GM18526 (cell line): ENCODE measurements around the gene IL4I1.

Experiments used
- POLR2A ChIP-seq: IDR thresholded peaks from 3 replicates; pipeline ENCODE4 v1.6.1; 2011; ENCODE audit not compliant: insufficient read length; ENCODE audit errors: extremely low read depth

IL4I1 gene

GRCh38 chr19:49847731-49848696 lies 48.7 kb downstream of the IL4I1 start:
- TF ChIP-seq POLR2A, result no peak

DNA sequence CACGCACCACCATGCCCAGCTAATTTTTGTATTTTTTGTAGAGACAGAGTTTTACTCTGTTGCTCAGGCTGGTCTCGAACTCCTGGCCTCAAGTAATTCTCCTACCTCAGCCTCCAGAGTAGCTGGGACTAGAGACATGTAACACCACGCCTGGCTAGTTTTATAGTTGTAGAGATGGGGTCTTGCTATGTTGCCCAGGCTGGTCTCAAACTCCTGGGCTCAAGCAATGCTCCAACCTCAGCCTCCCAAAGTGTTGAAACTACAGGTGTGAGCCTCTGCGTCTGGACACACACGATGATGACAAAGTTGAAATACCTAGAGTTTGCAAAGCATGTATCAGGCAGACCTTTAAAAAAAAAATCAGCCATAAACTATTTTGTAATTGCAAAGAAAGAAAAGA lies 50.3 kb downstream of the IL4I1 start:
- TF ChIP-seq POLR2A, result no peak

- TF ChIP-seq POLR2A, result no peak
Observed at GRCh38 chr19:49845414-49845813, 51.3 kb downstream of the IL4I1 start.

DNA sequence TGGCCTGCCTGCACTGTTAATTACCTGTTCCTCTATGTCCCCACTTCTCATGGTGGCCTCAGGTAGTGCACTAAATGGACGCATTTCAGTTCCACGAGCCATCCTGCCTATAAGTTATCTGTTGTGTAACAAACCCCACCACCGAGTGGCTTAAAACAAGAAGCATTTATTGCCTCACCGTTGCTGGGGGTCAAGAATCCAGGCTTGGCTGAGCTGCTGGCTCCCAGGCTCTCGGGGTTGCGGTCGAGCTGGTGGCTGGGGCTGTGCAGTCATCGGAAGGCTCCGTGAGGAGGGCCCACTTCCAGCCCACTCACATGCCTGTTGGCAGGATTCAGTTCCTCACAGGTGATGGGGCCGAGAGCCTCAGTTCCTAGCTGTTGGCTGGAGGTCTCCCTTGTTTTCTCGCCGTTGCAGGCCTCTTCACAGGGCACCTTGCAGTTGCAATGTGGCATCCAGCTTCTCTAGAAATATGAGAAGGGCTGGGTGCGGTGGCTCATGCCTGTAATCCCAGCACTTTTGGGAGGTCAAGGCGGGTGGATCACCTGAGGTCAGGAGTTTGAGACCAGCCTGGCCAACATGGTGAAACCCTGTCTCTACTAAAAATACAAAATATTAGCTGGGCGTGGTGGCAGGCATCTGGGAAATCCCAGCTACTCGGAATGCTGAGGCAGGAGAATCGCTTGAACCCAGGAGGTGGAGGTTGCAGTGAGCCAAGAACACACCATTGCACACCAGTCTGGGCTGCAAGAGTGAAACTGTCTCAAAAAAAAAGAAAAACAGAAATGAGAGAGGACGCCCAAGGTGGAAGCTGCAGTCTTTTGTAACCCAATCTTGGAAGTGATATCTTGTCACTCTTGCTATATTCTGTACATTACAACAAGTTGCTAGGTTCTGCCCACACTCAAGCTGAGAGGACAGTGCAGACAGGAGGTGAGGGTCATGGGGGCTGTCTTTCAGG lies 52.3 kb downstream of the IL4I1 start:
- no peak for TF ChIP-seq POLR2A

DNA sequence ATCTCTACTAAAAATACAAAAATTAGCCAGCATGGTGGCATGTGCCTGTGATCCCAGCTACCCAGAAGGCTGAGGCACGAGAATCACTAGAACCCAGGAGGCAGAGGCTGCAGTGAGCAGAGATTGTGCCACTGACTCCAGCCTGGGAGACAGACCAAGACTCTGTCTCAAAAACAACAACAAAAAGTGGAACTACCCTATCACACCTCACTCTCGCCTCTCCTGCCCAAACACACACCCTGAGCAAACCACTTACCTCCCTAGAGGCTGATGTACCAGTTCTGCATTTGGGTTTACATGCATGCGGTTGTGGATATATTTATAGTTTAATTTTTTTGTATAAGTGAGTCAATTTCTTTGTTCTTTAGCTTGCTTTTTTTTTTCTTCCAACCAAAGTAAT lies 53.4 kb downstream of the IL4I1 start:
- no peak for TF ChIP-seq POLR2A

GRCh38 chr19:49840736-49841249 lies 55.9 kb downstream of the IL4I1 start:
- TF ChIP-seq POLR2A, result no peak

GRCh38 chr19:49840321-49840720 lies 56.4 kb downstream of the IL4I1 start:
- no peak for TF ChIP-seq POLR2A

DNA sequence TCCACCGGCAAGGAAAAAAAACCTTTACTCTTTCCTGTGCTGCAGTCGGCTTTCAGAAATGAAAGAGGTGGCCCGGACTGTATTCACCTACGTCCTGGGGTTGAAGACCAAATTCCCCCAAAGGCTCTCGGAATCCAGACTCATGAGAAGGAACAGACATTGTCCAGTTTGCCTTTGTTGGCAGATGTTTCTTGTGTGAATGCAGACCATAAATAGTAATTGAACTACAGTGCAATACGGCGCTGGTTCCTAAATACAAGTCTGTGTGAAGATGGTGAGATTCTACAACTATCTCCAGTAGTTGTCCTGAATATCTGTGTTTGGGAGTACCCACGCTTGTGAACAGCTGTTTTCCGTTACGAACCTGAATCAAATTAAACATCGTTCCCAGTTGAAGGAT lies 57.0 kb downstream of the IL4I1 start:
- no peak for TF ChIP-seq POLR2A
